ENCODE results near the gene RBM47.
A peak's percentile ranks its signal among the peaks of the same experiment; 100 is the strongest.
"Not testable (repeated sequence)": the region's sequence is repeated elsewhere in the genome, so short reads cannot be mapped to it uniquely, and the experiment has no call there.

Gene RBM47

DNA sequence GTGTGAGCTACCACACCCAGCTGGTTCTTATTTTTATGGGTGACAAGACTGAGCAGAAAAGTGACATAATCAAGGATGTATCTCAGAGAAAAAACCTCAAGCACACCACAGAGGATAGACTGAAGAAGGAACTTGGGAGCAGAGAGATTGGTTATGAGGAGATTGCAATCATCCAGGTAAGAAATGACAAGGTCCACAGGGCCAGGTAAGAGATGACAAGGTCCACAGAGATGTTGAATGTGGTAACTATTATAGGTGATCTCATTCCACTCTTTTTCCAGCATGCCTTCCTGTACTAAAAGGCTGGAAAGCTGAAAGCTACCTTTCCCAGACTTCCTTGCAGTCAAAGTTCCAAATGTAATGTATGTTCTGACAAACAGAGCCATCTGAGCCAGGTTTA lies 15.9 kb upstream of the RBM47 start:
- DNase-seq, result no peak
- TF ChIP-seq GATA1 (IDR thresholded peaks at IDR 0.05; ENCODE audit: low read depth, low read length), result no peak
- no peak for TF ChIP-seq POLR2A (IDR thresholded peaks at IDR 0.05; ENCODE audit: low read length)

DNA sequence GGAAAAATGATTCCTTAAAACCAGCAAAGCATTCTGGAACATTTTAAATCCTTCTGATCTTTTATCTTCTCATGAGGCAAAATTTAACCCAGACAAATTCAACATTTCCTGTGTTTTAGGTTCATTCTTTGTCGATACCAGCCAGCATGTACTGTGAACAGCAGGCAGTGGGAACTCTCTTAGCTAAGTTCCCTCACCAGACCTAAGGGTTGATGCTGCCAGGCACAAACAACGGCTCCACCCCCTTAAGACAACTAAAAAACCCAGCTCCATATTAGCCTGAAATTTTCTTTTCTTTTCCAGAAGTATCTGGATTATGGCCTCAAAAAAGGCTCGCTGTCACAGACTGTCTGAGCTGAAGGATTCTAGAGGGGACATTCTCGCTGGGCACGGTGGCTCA lies 2.4 kb upstream of the RBM47 start:
- DNase-seq, result no peak
- TF ChIP-seq POLR2A (IDR thresholded peaks at IDR 0.05; ENCODE audit: low read length) (no peak), GATA1 (IDR thresholded peaks at IDR 0.05; ENCODE audit: low read depth, low read length) (no peak)

DNA sequence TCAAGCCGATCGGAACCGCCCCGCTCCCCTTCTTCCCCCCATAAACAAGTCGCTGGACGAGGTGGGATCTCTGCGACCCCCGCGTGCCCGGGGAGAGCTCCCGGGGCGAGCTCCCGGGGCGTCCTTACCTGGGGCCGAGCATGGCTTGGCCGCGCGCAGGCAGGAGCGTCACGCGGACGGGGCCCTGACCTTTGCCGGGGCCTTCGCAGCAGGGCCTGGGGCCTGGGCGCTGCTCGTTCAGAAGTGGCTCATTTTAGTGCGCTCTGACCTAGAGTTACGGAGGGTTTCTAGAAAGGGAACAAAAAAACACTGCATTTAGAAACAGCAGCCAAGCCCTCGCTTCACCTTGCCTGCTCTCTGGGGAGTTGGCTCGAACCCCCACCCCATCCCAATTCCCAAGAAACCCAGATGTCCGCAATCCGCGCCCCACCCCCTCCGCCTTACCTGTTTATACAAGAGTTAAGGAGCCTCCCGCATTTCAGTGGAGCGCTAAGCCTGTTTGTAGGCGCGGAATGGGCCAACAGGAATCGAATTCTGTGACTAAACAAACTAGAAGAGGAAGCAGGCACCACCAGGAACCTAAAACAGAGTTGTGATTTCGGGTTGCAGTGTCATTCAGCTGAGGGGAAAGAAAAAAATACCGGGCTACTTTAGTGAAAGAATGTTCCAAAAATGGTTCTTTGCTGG lies 814 bp upstream of the RBM47 start:
- TF ChIP-seq GATA1 (IDR thresholded peaks at IDR 0.05; ENCODE audit: low read depth, low read length), result no peak
- no peak for TF ChIP-seq POLR2A (IDR thresholded peaks at IDR 0.05; ENCODE audit: low read length)
- no peak for DNase-seq

DNA sequence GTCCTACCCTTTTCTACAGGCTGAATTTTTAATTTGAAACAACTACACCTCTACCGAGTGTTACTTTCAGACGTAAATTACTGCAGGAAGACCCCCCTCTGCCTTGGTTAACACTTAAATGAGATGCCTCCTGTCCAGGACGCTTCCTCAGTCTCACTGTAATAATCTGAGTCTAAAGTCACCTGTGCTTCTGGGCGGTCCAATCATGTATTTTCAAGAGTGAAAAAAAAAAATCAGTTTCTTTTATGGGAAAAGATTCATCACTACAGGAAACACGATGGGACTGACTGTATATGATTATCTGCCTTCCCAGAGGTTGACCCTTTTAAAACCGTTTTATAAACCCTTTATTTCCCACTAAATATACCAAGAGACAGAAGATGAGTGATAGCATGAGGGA lies 776 bp downstream of the RBM47 start:
- DNase-seq, result no peak
- TF ChIP-seq GATA1 (IDR thresholded peaks at IDR 0.05; ENCODE audit: low read depth, low read length) (no peak), POLR2A (IDR thresholded peaks at IDR 0.05; ENCODE audit: low read length) (no peak)

DNA sequence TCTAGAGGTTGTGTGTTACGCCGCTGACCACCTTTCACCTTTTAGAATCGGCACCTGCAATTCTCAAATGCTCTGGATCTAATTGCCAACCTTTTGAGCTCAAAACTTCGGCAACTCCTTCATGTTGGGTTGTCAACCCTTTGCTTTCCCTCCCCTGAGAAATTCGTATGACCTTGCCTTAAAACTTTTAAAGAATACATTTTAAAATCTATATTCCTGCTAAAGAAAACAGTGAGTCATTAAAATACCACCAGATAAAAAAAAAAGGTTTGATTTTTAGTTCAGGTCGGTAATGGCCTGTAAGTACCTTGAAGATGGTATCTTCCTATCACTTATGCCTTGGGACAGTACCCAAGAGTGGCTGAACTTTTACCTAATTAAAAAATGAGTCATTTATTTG lies 1.3 kb downstream of the RBM47 start:
- not testable (repeated sequence) for DNase-seq

DNA sequence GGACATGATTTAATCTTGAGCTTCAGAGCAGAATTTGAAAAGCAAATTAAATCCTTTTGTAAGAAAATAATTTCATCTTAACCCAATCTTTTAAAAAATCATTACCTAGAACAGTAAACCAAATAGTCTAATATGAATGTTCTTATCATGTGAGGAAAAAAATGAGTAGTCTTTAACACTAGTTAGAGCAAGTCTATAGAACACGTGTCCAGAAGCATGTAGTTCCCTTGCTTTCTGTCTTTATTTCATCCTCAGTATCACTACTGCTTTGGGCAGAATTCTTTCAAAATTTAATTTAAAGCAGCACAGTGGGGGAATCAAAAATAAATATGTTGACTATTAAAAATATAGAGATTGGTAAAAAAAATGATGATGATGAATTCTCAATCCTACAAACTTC lies 2.1 kb downstream of the RBM47 start:
- DNase-seq, result no peak
- TF ChIP-seq POLR2A (IDR thresholded peaks at IDR 0.05; ENCODE audit: low read length) (no peak), GATA1 (IDR thresholded peaks at IDR 0.05; ENCODE audit: low read depth, low read length) (no peak)

DNA sequence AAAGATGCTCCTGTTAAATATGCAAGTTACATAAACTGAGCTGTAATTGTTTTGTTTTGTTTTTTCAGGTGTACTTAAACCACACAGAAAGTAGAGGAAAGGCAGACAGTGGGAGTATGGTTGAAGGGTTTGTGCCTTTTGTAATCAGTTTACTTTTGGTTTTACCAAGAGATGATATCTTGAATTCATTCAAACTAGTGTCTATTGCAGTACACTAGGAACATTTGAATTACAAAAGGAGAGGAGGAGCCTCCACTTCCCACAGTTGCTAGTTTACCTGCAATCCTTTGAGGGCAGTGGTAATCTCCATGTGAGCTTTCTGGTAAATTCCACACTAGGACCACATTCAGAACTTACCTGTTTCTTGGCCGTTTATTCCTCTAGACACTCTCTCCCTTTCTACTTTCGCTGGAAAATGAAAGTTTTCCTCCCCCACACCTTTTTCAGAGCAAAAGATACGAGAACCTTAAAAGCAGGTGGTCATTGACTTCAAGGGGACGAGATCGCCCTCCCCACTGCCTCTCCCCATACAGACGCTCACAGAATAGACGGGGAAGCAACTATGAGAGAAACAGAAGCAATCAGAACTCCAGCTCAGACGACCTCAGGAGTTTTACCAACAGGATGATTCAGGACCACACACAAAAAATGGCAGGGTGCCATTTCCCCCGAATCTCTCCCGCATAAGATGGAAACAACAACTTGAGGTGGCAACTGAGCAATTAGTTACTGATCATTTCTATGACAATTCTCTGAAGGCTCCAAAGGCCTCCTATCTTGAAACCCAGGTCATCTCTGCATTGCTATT lies 3.3 kb downstream of the RBM47 start:
- no peak for DNase-seq
- TF ChIP-seq POLR2A (IDR thresholded peaks at IDR 0.05; ENCODE audit: low read length), result no peak
- TF ChIP-seq GATA1 (IDR thresholded peaks at IDR 0.05; ENCODE audit: low read depth, low read length), result no peak

GRCh38 chr4:40623707-40624106 lies 6.0 kb downstream of the RBM47 start:
- TF ChIP-seq GATA1 (IDR thresholded peaks at IDR 0.05; ENCODE audit: low read depth, low read length), result no peak
- no peak for TF ChIP-seq POLR2A (IDR thresholded peaks at IDR 0.05; ENCODE audit: low read length)
- no peak for DNase-seq

DNA sequence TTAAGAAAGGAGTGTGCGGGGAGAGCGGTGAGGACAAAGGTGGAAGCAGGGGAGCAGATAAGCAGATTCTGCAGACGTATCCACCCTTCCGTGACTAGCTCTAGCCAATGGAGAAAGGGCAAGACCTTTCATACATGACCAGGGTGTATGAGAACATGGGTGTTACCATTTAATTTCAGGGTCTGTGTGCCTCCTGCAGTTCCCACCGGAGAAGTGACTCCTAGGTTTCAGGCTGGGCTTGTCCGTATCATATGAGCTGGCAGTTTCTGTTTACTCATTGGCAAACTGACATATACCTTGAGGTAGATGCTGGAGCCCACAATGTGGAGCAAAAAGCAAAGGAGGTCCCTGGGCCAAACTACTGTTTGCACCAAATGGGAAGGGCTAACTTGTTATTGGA lies 6.8 kb downstream of the RBM47 start:
- no peak for DNase-seq
- no peak for TF ChIP-seq GATA1 (IDR thresholded peaks at IDR 0.05; ENCODE audit: low read depth, low read length)
- no peak for TF ChIP-seq POLR2A (IDR thresholded peaks at IDR 0.05; ENCODE audit: low read length)

GRCh38 chr4:40621592-40622512 lies 7.8 kb downstream of the RBM47 start:
- peak in 1 of 2 experiments; percentile 17 for DNase-seq
- TF ChIP-seq GATA1 (IDR thresholded peaks at IDR 0.05; ENCODE audit: low read depth, low read length), result no peak
- no peak for TF ChIP-seq POLR2A (IDR thresholded peaks at IDR 0.05; ENCODE audit: low read length)

DNA sequence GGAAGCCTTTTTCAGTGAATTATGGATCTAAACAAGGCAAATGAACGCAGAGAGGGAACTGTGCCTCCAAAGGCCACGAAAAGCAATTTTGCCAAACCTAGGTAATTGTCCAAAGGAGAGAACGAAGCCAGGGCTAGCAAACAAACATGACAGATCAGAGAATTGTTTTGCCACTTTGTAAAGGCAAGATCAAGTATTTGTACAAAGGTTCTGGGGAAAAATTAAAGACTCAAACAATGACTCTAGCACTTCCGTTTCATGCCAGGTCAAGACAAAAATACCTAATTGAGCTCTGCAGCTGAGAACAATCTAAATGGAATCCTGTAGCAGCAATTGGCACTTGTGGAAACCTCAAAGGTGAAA lies 8.5 kb downstream of the RBM47 start:
- no peak for DNase-seq
- TF ChIP-seq GATA1 (IDR thresholded peaks at IDR 0.05; ENCODE audit: low read depth, low read length) (no peak), POLR2A (IDR thresholded peaks at IDR 0.05; ENCODE audit: low read length) (no peak)

GRCh38 chr4:40619600-40619999 lies 10.1 kb downstream of the RBM47 start:
- TF ChIP-seq GATA1 (IDR thresholded peaks at IDR 0.05; ENCODE audit: low read depth, low read length), result no peak
- TF ChIP-seq POLR2A (IDR thresholded peaks at IDR 0.05; ENCODE audit: low read length), result no peak
- no peak for DNase-seq

DNA sequence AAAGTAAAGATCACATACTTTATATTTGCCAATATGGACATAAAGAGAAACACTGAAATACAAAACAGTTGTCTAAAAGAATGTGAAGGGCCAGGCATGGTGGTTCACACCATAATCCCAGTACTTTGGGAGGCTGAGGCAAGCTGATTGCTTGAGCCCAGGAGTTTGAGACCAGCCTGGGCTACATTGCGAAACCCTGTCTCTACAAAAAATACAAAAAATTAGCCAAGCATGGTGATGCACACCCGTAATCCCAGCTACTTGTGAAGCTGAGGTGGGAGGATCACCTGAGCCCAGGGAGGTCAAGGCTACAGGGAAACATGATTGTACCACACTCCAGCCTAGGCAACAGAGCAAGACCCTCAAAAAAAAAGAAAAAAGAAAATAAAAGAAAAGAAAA lies 11.8 kb downstream of the RBM47 start:
- TF ChIP-seq GATA1 (IDR thresholded peaks at IDR 0.05; ENCODE audit: low read depth, low read length) (no peak), POLR2A (IDR thresholded peaks at IDR 0.05; ENCODE audit: low read length) (no peak)
- DNase-seq, result no peak

- no peak for DNase-seq
- TF ChIP-seq POLR2A (IDR thresholded peaks at IDR 0.05; ENCODE audit: low read length) (no peak), GATA1 (IDR thresholded peaks at IDR 0.05; ENCODE audit: low read depth, low read length) (no peak)
Measured at GRCh38 chr4:40614031-40614430, 15.6 kb downstream of the RBM47 start.
